Measurements from ENCODE around the gene HERC3. TPM values are rescaled to one million over a fixed set of nuclear protein-coding genes. Genes with fewer than 3 reads are reported as not detected.

Gene HERC3
- total RNA-seq, 1 donor = 15.6 TPM

DNA sequence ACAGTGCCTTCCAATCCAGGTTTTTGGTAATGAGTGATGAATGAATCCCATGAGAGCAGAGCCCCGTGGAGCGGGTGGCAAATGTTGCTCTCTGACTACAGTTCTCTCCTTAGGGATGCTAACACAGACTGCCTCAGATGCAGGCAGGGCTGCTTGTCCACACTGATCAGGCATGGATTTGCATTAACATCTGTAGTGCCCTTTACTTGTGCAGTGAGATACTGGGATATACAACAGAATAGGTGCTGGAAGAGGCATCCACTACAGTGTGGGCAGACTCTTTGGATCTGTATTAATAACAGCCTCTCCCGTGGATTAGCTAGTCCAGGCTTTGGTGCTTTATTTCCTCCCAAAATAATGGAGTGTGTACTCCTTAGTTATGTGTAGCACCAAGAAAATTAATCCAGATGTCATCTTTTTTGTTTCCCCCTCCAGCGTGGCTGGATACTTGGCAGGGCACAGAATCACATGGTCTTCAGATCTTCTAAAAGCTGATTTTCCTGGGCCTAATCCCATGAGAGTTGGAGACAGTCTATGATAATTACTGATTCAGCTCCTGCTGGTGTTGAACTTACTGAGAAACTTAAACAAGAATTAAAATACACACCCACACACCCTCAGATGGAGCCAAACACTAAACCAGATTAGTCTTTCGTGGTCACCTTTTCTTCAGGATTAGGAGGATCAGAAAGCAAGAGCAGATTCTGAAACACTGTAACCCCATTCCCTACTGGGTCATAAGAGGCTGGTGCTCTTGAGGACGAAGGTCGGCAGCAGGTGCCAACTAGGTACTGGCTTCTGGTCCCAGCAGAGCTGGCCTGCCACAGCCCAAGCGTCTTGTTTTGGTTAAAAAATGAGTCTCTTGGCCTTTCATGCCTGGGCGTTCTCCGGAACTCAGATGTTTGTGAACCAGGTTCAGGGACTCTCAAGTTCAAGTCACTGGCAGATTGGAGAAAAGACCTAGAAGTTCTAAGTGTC is 128.5 kb downstream of the HERC3 start:
- Histone ChIP-seq H3K79me2 (ENCODE audit: insufficient read depth, low read length) (no peaks in the 10 kb centered on the region), H3K4me3 (ENCODE audit: insufficient read depth, low read length) (no peak overlapping the region), H3K4me2 (ENCODE audit: insufficient read depth, low read length) (no peak overlapping the region), H4K20me1 (ENCODE audit: insufficient read depth, low read length) (no peaks in the 10 kb centered on the region), H2AFZ (ENCODE audit: low read length) (no peak overlapping the region), H3K27ac (ENCODE audit: low read depth, low read length) (no peak overlapping the region), H3K9me3 (ENCODE audit: low read depth, low read length) (peaks cover 3% of the 10 kb centered on the region), H3K4me1 (ENCODE audit: insufficient read depth, low read length) (peaks cover 4% of the 10 kb centered on the region), H3K36me3 (ENCODE audit: insufficient read depth, low read length) (peaks cover 12% of the 10 kb centered on the region), H3K27me3 (ENCODE audit: insufficient read depth, low read length) (no peaks in the 10 kb centered on the region)
- DNase-seq (ENCODE audit: insufficient read length, low spot score, missing footprints) = peak; percentile 65
- TF ChIP-seq, protein P1, sequence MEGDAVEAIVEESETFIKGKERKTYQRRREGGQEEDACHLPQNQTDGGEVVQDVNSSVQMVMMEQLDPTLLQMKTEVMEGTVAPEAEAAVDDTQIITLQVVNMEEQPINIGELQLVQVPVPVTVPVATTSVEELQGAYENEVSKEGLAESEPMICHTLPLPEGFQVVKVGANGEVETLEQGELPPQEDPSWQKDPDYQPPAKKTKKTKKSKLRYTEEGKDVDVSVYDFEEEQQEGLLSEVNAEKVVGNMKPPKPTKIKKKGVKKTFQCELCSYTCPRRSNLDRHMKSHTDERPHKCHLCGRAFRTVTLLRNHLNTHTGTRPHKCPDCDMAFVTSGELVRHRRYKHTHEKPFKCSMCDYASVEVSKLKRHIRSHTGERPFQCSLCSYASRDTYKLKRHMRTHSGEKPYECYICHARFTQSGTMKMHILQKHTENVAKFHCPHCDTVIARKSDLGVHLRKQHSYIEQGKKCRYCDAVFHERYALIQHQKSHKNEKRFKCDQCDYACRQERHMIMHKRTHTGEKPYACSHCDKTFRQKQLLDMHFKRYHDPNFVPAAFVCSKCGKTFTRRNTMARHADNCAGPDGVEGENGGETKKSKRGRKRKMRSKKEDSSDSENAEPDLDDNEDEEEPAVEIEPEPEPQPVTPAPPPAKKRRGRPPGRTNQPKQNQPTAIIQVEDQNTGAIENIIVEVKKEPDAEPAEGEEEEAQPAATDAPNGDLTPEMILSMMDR (IDR thresholded peaks at IDR 0.05; ENCODE audit: extremely low read depth, low read depth, low read length) = no peak

- Histone ChIP-seq H3K4me1 (ENCODE audit: insufficient read depth, low read length) (peaks cover 9% of the 10 kb centered on the region), H4K20me1 (ENCODE audit: insufficient read depth, low read length) (no peaks in the 10 kb centered on the region), H3K9me3 (ENCODE audit: low read depth, low read length) (no peaks in the 10 kb centered on the region), H3K27ac (ENCODE audit: low read depth, low read length) (no peak overlapping the region), H3K4me3 (ENCODE audit: insufficient read depth, low read length) (no peak overlapping the region), H3K36me3 (ENCODE audit: insufficient read depth, low read length) (peaks cover 6% of the 10 kb centered on the region), H2AFZ (ENCODE audit: low read length) (no peak overlapping the region), H3K79me2 (ENCODE audit: insufficient read depth, low read length) (no peaks in the 10 kb centered on the region), H3K4me2 (ENCODE audit: insufficient read depth, low read length) (no peak overlapping the region), H3K27me3 (ENCODE audit: insufficient read depth, low read length) (no peaks in the 10 kb centered on the region)
- no peak for DNase-seq (ENCODE audit: insufficient read length, low spot score, missing footprints)
- TF ChIP-seq, protein P1 (IDR thresholded peaks at IDR 0.05; ENCODE audit: extremely low read depth, low read depth, low read length) = no peak
These were observed 130.0 kb downstream of the HERC3 start for GRCh38 chr4:88722276-88722780.

DNA sequence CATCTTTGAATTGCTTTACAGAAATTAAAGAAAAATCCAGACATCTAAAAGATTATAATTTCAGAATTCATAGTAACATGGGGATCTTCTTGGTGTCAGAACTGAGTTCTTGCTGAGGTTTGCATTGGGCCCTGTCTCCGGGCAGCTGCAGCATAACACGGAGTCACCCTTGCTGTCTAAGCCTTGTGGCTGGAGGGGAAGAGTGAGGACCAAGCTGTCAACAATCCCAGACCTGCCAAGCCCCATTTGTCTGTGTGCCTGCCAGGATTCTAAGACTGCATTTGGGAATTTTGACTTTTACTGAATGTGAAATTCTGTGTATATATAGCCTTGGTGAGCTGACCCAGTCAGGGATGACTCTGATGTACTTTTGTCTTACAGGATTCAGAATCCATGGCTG is 130.5 kb downstream of the HERC3 start:
- no peaks in the 10 kb centered on the region for H3K79me2 ChIP-seq (ENCODE audit: insufficient read depth, low read length)
- H3K36me3 ChIP-seq (ENCODE audit: insufficient read depth, low read length) = peaks cover 6% of the 10 kb centered on the region
- H3K4me2 ChIP-seq (ENCODE audit: insufficient read depth, low read length) = no peak overlapping the region
- H3K27me3 ChIP-seq (ENCODE audit: insufficient read depth, low read length) = no peaks in the 10 kb centered on the region
- H3K4me3 ChIP-seq (ENCODE audit: insufficient read depth, low read length) = no peak overlapping the region
- TF ChIP-seq, protein P1 (IDR thresholded peaks at IDR 0.05; ENCODE audit: extremely low read depth, low read depth, low read length) = no peak
- H4K20me1 ChIP-seq (ENCODE audit: insufficient read depth, low read length) = no peaks in the 10 kb centered on the region
- peaks cover 9% of the 10 kb centered on the region for H3K4me1 ChIP-seq (ENCODE audit: insufficient read depth, low read length)
- H3K27ac ChIP-seq (ENCODE audit: low read depth, low read length) = no peak overlapping the region
- no peak for DNase-seq (ENCODE audit: insufficient read length, low spot score, missing footprints)
- no peak overlapping the region for H2AFZ ChIP-seq (ENCODE audit: low read length)
- H3K9me3 ChIP-seq (ENCODE audit: low read depth, low read length) = no peaks in the 10 kb centered on the region

- H3K4me1 ChIP-seq (ENCODE audit: insufficient read depth, low read length) = peaks cover 9% of the 10 kb centered on the region
- no peak overlapping the region for H2AFZ ChIP-seq (ENCODE audit: low read length)
- no peaks in the 10 kb centered on the region for H4K20me1 ChIP-seq (ENCODE audit: insufficient read depth, low read length)
- peaks cover 15% of the 10 kb centered on the region for H3K36me3 ChIP-seq (ENCODE audit: insufficient read depth, low read length)
- no peak overlapping the region for H3K27ac ChIP-seq (ENCODE audit: low read depth, low read length)
- H3K4me2 ChIP-seq (ENCODE audit: insufficient read depth, low read length) = no peak overlapping the region
- TF ChIP-seq, protein P1 (IDR thresholded peaks at IDR 0.05; ENCODE audit: extremely low read depth, low read depth, low read length) = no peak
- H3K79me2 ChIP-seq (ENCODE audit: insufficient read depth, low read length) = no peaks in the 10 kb centered on the region
- no peak for DNase-seq (ENCODE audit: insufficient read length, low spot score, missing footprints)
- H3K4me3 ChIP-seq (ENCODE audit: insufficient read depth, low read length) = no peak overlapping the region
- H3K9me3 ChIP-seq (ENCODE audit: low read depth, low read length) = no peaks in the 10 kb centered on the region
- H3K27me3 ChIP-seq (ENCODE audit: insufficient read depth, low read length) = no peaks in the 10 kb centered on the region
These were observed 132.1 kb downstream of the HERC3 start for GRCh38 chr4:88724406-88724805.

Measured in osteoblast (primary cell).